DOHH2 (cell line): Measurements from ENCODE around the gene MRGPRX1.

Experiments
- H3F3A ChIP-seq: fragments of 200-600 bp; sonication (generic), shearing (Covaris generic); 2 replicates; pipeline ENCODE4 v1.6.0; 2016; ENCODE audit warnings: antibody characterized with exemption, mild to moderate bottlenecking; ENCODE audit not compliant: control insufficient read depth, insufficient read depth
- H3K27ac ChIP-seq: fragments of 200-600 bp; sonication (generic); 2 replicates; pipeline ENCODE4 v1.5.1; 2014; ENCODE audit warnings: low read depth, mild to moderate bottlenecking, low read length, moderate library complexity
- H3K27me3 ChIP-seq: fragments of 200-600 bp; sonication (generic); 2 replicates; pipeline ENCODE4 v1.6.1; 2014; ENCODE audit warnings: mild to moderate bottlenecking, low read length, mixed read lengths; ENCODE audit not compliant: control insufficient read depth
- H3K36me3 ChIP-seq: fragments of 200-600 bp; sonication (generic); 2 replicates; pipeline ENCODE4 v1.6.1; 2014; ENCODE audit warnings: mild to moderate bottlenecking, low read length, moderate library complexity, mixed read lengths; ENCODE audit not compliant: control insufficient read depth
- H3K4me1 ChIP-seq: fragments of 200-600 bp; sonication (generic); 2 replicates; pipeline ENCODE4 v1.6.1; 2014; ENCODE audit warnings: mild to moderate bottlenecking, low read length, mixed read lengths; ENCODE audit not compliant: control insufficient read depth
- H3K4me2 ChIP-seq: fragments of 200-600 bp; sonication (generic); 2 replicates; pipeline ENCODE4 v1.6.0; 2014; ENCODE audit warnings: mild to moderate bottlenecking, low read length, moderate library complexity
- H3K4me3 ChIP-seq: fragments of 200-600 bp; sonication (generic); 2 replicates; pipeline ENCODE4 v1.5.1; 2014; ENCODE audit warnings: mild to moderate bottlenecking, low read length, mixed read lengths
- H3K79me2 ChIP-seq: fragments of 200-600 bp; sonication (generic); 2 replicates; pipeline ENCODE4 v1.6.1; 2014; ENCODE audit warnings: mild to moderate bottlenecking, low read length, mixed read lengths; ENCODE audit not compliant: control insufficient read depth
- H3K9me2 ChIP-seq: fragments of 200-600 bp; sonication (generic); replicated peaks from 2 replicates; pipeline ENCODE4 v1.6.1; 2014; ENCODE audit warnings: mild to moderate bottlenecking, low read length, mixed read lengths; ENCODE audit not compliant: control insufficient read depth
- H3K9me3 ChIP-seq: fragments of 200-600 bp; sonication (generic); 2 replicates; pipeline ENCODE4 v1.6.1; 2014; ENCODE audit warnings: antibody characterized with exemption, low read length, mixed read lengths; ENCODE audit not compliant: control insufficient read depth, insufficient read depth
- H4K20me1 ChIP-seq: fragments of 200-600 bp; sonication (generic); 2 replicates; pipeline ENCODE4 v1.6.0; 2014; ENCODE audit warnings: low read depth, mild to moderate bottlenecking, antibody characterized with exemption, low read length, moderate library complexity; ENCODE audit not compliant: control insufficient read depth, insufficient read depth
- CTCF ChIP-seq: fragments of 200-600 bp; sonication (generic); IDR thresholded peaks from one replicate; pipeline ENCODE4 v1.5.1; 2014; ENCODE audit warnings: antibody characterized with exemption, mild to moderate bottlenecking, low read depth, low read length; ENCODE audit not compliant: poor library complexity, severe bottlenecking
- EZH2phosphoT487 ChIP-seq: fragments of 200-600 bp; sonication (generic); IDR thresholded peaks from 2 replicates; pipeline ENCODE4 v1.6.1; 2017; ENCODE audit warnings: borderline replicate concordance, mild to moderate bottlenecking, antibody characterized with exemption, low read length, moderate library complexity, mixed read lengths

MRGPRX1 gene

GRCh38 chr11:18981897-18982296 lies 42.7 kb upstream of the MRGPRX1 start:
- Histone ChIP-seq H3K79me2 (no peaks in the 10 kb centered on the region), H3K4me1 (no peaks in the 10 kb centered on the region), H3F3A (no peaks in the 10 kb centered on the region), H3K4me3 (no peak overlapping the region), H3K9me2 (no peaks in the 10 kb centered on the region), H3K27me3 (no peaks in the 10 kb centered on the region), H4K20me1 (no peaks in the 10 kb centered on the region), H3K9me3 (no peaks in the 10 kb centered on the region), H3K4me2 (no peak overlapping the region), H3K27ac (no peak overlapping the region), H3K36me3 (no peaks in the 10 kb centered on the region)
- TF ChIP-seq CTCF (no peak), EZH2phosphoT487 (no peak)

GRCh38 chr11:18974192-18974591 lies 35.0 kb upstream of the MRGPRX1 start:
- no peak overlapping the region for H3K4me3 ChIP-seq
- H3K4me2 ChIP-seq, result no peak overlapping the region
- no peaks in the 10 kb centered on the region for H3F3A ChIP-seq
- no peaks in the 10 kb centered on the region for H3K9me3 ChIP-seq
- H3K9me2 ChIP-seq, result no peaks in the 10 kb centered on the region
- no peak for TF ChIP-seq CTCF
- TF ChIP-seq EZH2phosphoT487, result no peak
- no peaks in the 10 kb centered on the region for H3K4me1 ChIP-seq
- H3K27me3 ChIP-seq, result 0 out of 2 replicates have a peak, but pooled peaks cover 2% of the 10 kb centered on the region
- no peaks in the 10 kb centered on the region for H3K36me3 ChIP-seq
- no peaks in the 10 kb centered on the region for H4K20me1 ChIP-seq
- H3K79me2 ChIP-seq, result no peaks in the 10 kb centered on the region
- no peak overlapping the region for H3K27ac ChIP-seq

- TF ChIP-seq EZH2phosphoT487 (no peak), CTCF (no peak)
These were observed 33.1 kb upstream of the MRGPRX1 start for GRCh38 chr11:18972336-18972735.

GRCh38 chr11:18969720-18970119 lies 30.5 kb upstream of the MRGPRX1 start:
- Histone ChIP-seq H3F3A (no peaks in the 10 kb centered on the region), H3K9me3 (no peaks in the 10 kb centered on the region), H3K9me2 (no peaks in the 10 kb centered on the region), H4K20me1 (no peaks in the 10 kb centered on the region), H3K4me1 (no peaks in the 10 kb centered on the region), H3K4me2 (no peak overlapping the region), H3K27ac (no peak overlapping the region), H3K79me2 (no peaks in the 10 kb centered on the region), H3K4me3 (no peak overlapping the region), H3K27me3 (0 out of 2 replicates have a peak, but pooled peaks cover 2% of the 10 kb centered on the region), H3K36me3 (no peaks in the 10 kb centered on the region)
- TF ChIP-seq CTCF (no peak), EZH2phosphoT487 (no peak)

More at GRCh38 chr11:18972336-18972735, 33.1 kb upstream of the MRGPRX1 start:
- no peaks in the 10 kb centered on the region for H4K20me1 ChIP-seq
- H3K9me3 ChIP-seq, result no peaks in the 10 kb centered on the region
- H3F3A ChIP-seq, result no peaks in the 10 kb centered on the region
- H3K4me1 ChIP-seq, result no peaks in the 10 kb centered on the region
- no peaks in the 10 kb centered on the region for H3K9me2 ChIP-seq
- no peak overlapping the region for H3K4me2 ChIP-seq
- no peaks in the 10 kb centered on the region for H3K79me2 ChIP-seq
- no peak overlapping the region for H3K4me3 ChIP-seq
- no peak overlapping the region for H3K27ac ChIP-seq
- 0 out of 2 replicates have a peak, but pooled peaks cover 2% of the 10 kb centered on the region for H3K27me3 ChIP-seq
- H3K36me3 ChIP-seq, result no peaks in the 10 kb centered on the region
